ENCODE results near the gene TLX2.

The TLX2 gene

GRCh38 chr2:74496997-74497776, 17.1 kb upstream of the TLX2 start:
- no peak for DNase-seq (ENCODE audit: low read depth)

- no peak for DNase-seq (ENCODE audit: low read depth)
Measured at GRCh38 chr2:74497777-74498499, 16.3 kb upstream of the TLX2 start.

- DNase-seq (ENCODE audit: low read depth) = no peak
Measured at GRCh38 chr2:74498500-74499266, 15.6 kb upstream of the TLX2 start.

- no peak for DNase-seq (ENCODE audit: low read depth)
Measured at GRCh38 chr2:74499267-74499939, 14.8 kb upstream of the TLX2 start, which contains the start of gene LBX2. TSS of gene LBX2 (minus strand) at chr2:74499603. CDS start at chr2:74499537, 66 bp downstream.

GRCh38 chr2:74499940-74500577, 14.2 kb upstream of the TLX2 start:
- no peak for DNase-seq (ENCODE audit: low read depth)

GRCh38 chr2:74500578-74500946, 13.7 kb upstream of the TLX2 start:
- DNase-seq (ENCODE audit: low read depth) = no peak

- no peak for DNase-seq (ENCODE audit: low read depth)
Measured at GRCh38 chr2:74501335-74502071, 12.7 kb upstream of the TLX2 start.

GRCh38 chr2:74502147-74502719, 12.0 kb upstream of the TLX2 start:
- DNase-seq (ENCODE audit: low read depth) = no peak

- peak; percentile 59 for DNase-seq (ENCODE audit: low read depth)
Measured at GRCh38 chr2:74502720-74503505, 11.3 kb upstream of the TLX2 start.

- no peak for DNase-seq (ENCODE audit: low read depth)
Measured at GRCh38 chr2:74503506-74504475, 10.5 kb upstream of the TLX2 start.

- no peak for DNase-seq (ENCODE audit: low read depth)
Measured at GRCh38 chr2:74504591-74504990, 9.7 kb upstream of the TLX2 start.

GRCh38 chr2:74505448-74506246, 8.6 kb upstream of the TLX2 start:
- DNase-seq (ENCODE audit: low read depth) = no peak

- DNase-seq (ENCODE audit: low read depth) = peak; percentile 96
Measured at GRCh38 chr2:74507145-74507925, 6.9 kb upstream of the TLX2 start, which contains the start of gene PCGF1. TSS of gene PCGF1 (minus strand) at chr2:74507695. CDS start at chr2:74507668, 27 bp downstream.

- DNase-seq (ENCODE audit: low read depth) = peak; percentile 57
Measured at GRCh38 chr2:74507926-74508520, 6.2 kb upstream of the TLX2 start.

- no peak for DNase-seq (ENCODE audit: low read depth)
Measured at GRCh38 chr2:74510272-74510671, 4.0 kb upstream of the TLX2 start.
